GM19468 (cell line): ENCODE results near the gene S100A11.

ENCODE experiments used
- ATAC-seq: cut with Tn5 transposase; IDR thresholded peaks from one replicate; pipeline ENCODE4 v1.9.1; 2021; ENCODE audit warnings: mild to moderate bottlenecking, moderate library complexity, moderate number of reproducible peaks; ENCODE audit not compliant: unreplicated experiment; ENCODE audit errors: extremely low read depth

The S100A11 gene

GRCh38 chr1:151988405-151988923, 48.3 kb downstream of the S100A11 start:
- ATAC-seq, result no peak

GRCh38 chr1:151986501-151987190, 50.2 kb downstream of the S100A11 start:
- ATAC-seq, result no peak

DNA sequence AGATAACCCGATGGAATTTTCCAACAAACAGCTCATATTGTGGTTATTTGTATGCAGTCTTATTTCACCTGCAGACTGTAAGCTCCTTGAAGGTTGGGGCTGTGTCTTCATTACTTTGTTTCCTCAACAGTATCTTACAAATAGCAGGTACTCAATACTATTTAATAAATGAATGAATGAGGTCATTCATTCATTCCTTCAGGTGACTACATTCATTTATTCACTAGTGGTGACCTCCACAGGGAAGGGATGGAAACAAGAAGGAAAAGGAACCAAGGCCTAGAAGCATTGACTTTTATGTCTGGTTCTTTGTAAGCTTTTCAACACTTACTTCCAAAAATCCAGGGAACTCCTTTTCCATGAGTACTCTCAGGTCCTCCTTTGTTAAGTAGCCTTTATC, 51.0 kb downstream of the S100A11 start:
- ATAC-seq, result no peak

DNA sequence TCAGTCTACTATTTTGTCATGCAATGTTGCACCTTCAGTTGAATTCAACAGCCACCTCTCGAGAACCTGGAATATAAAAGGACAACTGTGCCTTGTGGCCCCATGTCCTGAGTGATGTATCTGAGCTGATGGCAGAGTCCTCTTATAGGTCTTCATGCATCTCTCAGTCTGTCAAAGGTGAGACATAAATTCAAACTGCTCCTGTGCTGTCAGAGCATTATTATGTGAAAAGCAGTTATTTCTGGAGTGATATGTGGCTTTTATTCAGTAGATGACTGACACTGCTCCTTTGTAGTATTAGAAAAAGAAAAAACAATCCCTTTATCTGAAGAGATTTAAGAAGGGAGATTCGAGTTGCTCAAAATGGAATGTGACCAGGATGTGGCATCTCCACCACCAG, 51.5 kb downstream of the S100A11 start:
- ATAC-seq, result no peak

- ATAC-seq, result peak; percentile 13
These were observed 52.4 kb downstream of the S100A11 start for GRCh38 chr1:151984313-151984956.
